Gastrocnemius medialis (tissue), 4 donors: ENCODE data around the gene NUDCD3. TPM values are rescaled to one million over a fixed set of nuclear protein-coding genes. Genes with fewer than 3 reads are reported as not detected.
"Not testable (repeated sequence)": the region's sequence is repeated elsewhere in the genome, so short reads cannot be mapped to it uniquely, and the experiment has no call there.

ENCODE experiments used
- ATAC-seq, 2 donors: fragments of 150-250 bp; one replicate each; pipeline ENCODE4 v1.9.1; 2016
- DNase-seq, 2 donors: peaks; one replicate each; pipeline ENCODE4 v3.0.0-alpha.2; 2019
- H3K27ac ChIP-seq, 4 donors: fragments of 200-600 bp; sonication (generic); 1 replicate in 1 of 4; 2 replicates in 3 of 4; pipeline ENCODE4 v1.5.1; 2016 to 2018; ENCODE audit warnings: mild to moderate bottlenecking in 2 of 4, moderate library complexity in 1 of 4
- H3K27me3 ChIP-seq, 3 donors: fragments of 200-600 bp; sonication (generic) in 2 of 3; 1 replicate in 1 of 3; 2 replicates in 2 of 3; pipeline versions ENCODE4 v1.5.1 to v1.6.0; 2016 to 2019; ENCODE audit warnings: mild to moderate bottlenecking in 1 of 3, moderate library complexity in 1 of 3
- H3K36me3 ChIP-seq, 2 donors: fragments of 200-600 bp; sonication (generic) in 1 of 2; one replicate each; pipeline ENCODE4 v1.5.1; 2017 to 2018
- H3K4me1 ChIP-seq, 2 donors: fragments of 200-600 bp; sonication (generic) in 1 of 2; one replicate each; pipeline ENCODE4 v1.5.1; 2016 to 2017; ENCODE audit warnings: mild to moderate bottlenecking in 2 of 2
- H3K4me3 ChIP-seq, 4 donors: fragments of 200-600 bp; sonication (generic) in 3 of 4; 1 replicate in 1 of 4; 2 replicates in 3 of 4; pipeline ENCODE4 v1.5.1; 2016 to 2019; ENCODE audit warnings: mild to moderate bottlenecking in 2 of 4
- H3K9me3 ChIP-seq, 3 donors: fragments of 200-600 bp; sonication (generic) in 2 of 3; 1 replicate in 1 of 3; 2 replicates in 2 of 3; pipeline ENCODE4 v1.5.1; 2016 to 2019
- POLR2A ChIP-seq, 2 donors: fragments of 450-650 bp; IDR thresholded peaks; one replicate each; pipeline ENCODE4 v1.6.1; 2017; ENCODE audit warnings: antibody characterized with exemption in 2 of 2, mild to moderate bottlenecking in 2 of 2, moderate library complexity in 2 of 2
- in situ Hi-C, 4 donors: fragments of 200-750 bp; cut with MboI; loops; one replicate each; pipeline versions ENCODE4 v1.15.0 to v1.8.0; 2017; ENCODE audit warnings: low sequenced_read_pairs in 4 of 4
- intact Hi-C: fragments of 100-400 bp; cut with DNase I; formaldehyde crosslinking; loops from one replicate; pipeline ENCODE4 v1.15.1; 2023; ENCODE audit warnings: low total_unique reads
- total RNA-seq, 4 donors: library from RNA; depleted of rRNA; stranded (reverse); fragments of >200 nt; gene quantifications; one replicate each; pipeline versions ENCODE4 v1.1.0 to v1.2.3, GENCODE V29; 2016
- TF ChIP-seq, protein P1 (sequence below), 5 experiments: fragments of 450-650 bp in 3 of 5; fragments of 200-600 bp in 2 of 5; sonication (generic) in 2 of 5; IDR thresholded peaks in 4 of 5; conservative IDR thresholded peaks in 1 of 5; 1 replicate in 4 of 5; 2 replicates in 1 of 5; pipeline ENCODE4 v1.5.1; 2016 to 2019; ENCODE audit warnings: antibody characterized with exemption in 5 of 5, mild to moderate bottlenecking in 3 of 5, moderate library complexity in 3 of 5

Gene NUDCD3
- total RNA-seq, 4 donors from 2014 or later = 76.2 to 93.4 (median 77.0) TPM

DNA sequence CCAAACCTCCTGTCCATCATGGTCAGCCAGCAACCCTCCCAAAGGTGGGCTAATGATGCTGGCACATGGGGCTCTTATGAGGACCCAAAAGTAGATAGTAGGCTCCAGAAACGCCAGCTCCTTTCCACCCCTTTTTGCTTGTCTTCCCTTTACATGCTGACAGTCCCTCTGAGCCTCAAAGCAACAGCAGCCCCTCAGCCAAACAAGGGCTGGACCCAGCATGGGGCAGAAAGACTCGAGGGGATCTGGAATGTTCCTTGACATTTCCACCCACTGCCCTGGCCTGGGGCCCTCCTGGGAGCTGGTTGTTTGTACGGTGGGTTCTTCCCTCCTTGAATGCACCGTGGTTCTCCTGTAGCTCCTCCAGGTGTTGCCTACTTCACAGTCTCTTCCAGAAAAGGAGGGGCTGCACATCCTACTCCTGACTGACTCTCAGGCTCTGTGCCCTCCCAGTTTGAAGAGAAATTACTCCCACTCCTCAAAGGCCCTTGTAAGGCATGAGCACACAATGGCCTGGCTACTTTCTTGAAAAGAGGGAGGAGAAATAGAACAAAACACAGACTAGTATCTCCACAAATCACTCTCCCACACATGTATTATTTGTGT is 21.5 kb upstream of the NUDCD3 start:
- H3K36me3 ChIP-seq = no peaks in the 10 kb centered on the region
- no peaks in the 10 kb centered on the region for H3K9me3 ChIP-seq
- in situ Hi-C loops (no loop called here), intact Hi-C loops (no loop called here)
- DNase-seq = no peak
- no peak for ATAC-seq
- no peak overlapping the region for H3K4me3 ChIP-seq
- no peaks in the 10 kb centered on the region for H3K4me1 ChIP-seq
- no peaks in the 10 kb centered on the region for H3K27me3 ChIP-seq
- no peak overlapping the region for H3K27ac ChIP-seq
- TF ChIP-seq POLR2A (IDR thresholded peaks at IDR 0.05) = no peak
- TF ChIP-seq, protein P1, sequence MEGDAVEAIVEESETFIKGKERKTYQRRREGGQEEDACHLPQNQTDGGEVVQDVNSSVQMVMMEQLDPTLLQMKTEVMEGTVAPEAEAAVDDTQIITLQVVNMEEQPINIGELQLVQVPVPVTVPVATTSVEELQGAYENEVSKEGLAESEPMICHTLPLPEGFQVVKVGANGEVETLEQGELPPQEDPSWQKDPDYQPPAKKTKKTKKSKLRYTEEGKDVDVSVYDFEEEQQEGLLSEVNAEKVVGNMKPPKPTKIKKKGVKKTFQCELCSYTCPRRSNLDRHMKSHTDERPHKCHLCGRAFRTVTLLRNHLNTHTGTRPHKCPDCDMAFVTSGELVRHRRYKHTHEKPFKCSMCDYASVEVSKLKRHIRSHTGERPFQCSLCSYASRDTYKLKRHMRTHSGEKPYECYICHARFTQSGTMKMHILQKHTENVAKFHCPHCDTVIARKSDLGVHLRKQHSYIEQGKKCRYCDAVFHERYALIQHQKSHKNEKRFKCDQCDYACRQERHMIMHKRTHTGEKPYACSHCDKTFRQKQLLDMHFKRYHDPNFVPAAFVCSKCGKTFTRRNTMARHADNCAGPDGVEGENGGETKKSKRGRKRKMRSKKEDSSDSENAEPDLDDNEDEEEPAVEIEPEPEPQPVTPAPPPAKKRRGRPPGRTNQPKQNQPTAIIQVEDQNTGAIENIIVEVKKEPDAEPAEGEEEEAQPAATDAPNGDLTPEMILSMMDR (IDR thresholded peaks at IDR 0.05 in 4 of 5, conservative IDR thresholded peaks at IDR 0.05 in 1 of 5) = no peak

GRCh38 chr7:44511236-44511635 is 20.8 kb upstream of the NUDCD3 start:
- H3K4me1 ChIP-seq = no peaks in the 10 kb centered on the region
- H3K36me3 ChIP-seq = no peaks in the 10 kb centered on the region
- intact Hi-C loops = no loop called here
- in situ Hi-C loops = no loop called here
- H3K9me3 ChIP-seq = no peaks in the 10 kb centered on the region
- TF ChIP-seq, protein P1 (IDR thresholded peaks at IDR 0.05 in 4 of 5, conservative IDR thresholded peaks at IDR 0.05 in 1 of 5) = no peak
- TF ChIP-seq POLR2A (IDR thresholded peaks at IDR 0.05) = no peak
- no peak for DNase-seq
- no peak overlapping the region for H3K27ac ChIP-seq
- no peaks in the 10 kb centered on the region for H3K27me3 ChIP-seq
- no peak for ATAC-seq
- no peak overlapping the region for H3K4me3 ChIP-seq

DNA sequence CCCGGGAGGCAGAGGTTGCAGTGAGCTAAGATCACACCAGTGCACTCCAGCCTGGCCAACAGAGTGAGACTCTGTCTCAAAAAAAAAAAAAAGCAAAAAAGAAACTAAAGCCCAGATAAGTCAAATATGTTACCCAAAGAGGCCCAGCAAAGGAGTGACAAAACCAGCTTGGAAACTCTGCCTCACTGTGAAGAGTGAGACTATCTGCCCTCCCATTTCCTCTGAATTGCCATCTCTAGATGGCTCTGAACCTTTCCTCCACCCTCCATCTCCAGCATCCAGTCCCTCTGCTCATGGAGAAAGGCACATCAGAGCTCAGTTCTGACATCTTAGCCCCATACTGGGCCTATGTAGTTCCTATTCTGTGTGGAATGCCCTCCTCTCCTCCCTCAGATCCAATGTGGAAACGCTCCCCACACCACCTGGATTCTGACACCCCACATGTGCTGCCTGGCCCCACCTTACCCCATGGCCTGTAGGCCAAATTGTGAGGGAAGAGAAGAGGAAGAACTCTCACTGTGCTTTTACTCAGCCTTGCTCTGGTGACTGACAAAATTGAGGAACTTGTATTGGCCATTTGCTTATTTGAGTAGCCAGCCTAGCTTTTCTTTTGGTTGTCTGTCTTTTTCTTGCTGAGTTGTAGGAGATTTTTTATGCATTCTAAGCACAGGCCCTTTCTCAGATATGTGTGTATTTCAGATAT is 18.0 kb upstream of the NUDCD3 start:
- no peaks in the 10 kb centered on the region for H3K4me1 ChIP-seq

DNA sequence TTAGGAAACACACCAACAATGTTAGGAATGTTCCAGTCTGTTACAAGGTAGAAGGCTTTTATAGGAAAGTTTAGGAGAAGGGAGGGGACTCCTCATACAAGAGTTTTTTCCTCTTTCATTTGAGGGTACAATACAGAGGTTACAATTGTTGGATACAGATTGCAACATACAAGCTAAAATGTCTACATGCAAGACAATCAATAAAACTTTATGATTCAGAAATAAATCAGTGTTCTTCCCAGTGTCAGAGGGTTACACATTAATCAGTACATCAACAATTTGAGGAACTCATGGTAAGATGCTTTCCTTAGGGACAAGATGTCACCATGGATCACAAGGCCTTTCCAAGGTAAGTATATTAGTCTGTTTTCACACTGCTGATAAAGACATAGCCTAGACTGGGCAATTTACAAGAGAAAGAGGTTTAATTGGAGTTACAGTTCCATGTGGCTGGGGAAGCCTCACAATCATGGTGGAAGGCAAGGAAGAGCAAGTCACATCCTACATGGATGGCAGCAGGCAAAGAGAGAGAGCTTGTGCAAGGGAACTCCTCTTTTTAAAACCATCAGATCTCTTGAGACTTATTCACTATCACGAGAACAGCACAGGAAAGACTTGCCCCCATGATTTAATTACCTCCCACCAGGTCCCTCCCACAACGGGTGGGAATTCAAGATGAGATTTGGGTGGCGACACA is 16.3 kb upstream of the NUDCD3 start:
- H3K36me3 ChIP-seq, H3K27ac ChIP-seq, H3K9me3 ChIP-seq, H3K4me1 ChIP-seq, H3K4me3 ChIP-seq, H3K27me3 ChIP-seq, DNase-seq, in situ Hi-C loops, ATAC-seq, intact Hi-C loops: not testable (repeated sequence)

More for the DNA sequence above, 18.0 kb upstream of the NUDCD3 start:
- in situ Hi-C loops (no loop called here), intact Hi-C loops (no loop called here)
- TF ChIP-seq POLR2A (IDR thresholded peaks at IDR 0.05) = no peak
- TF ChIP-seq, protein P1 (IDR thresholded peaks at IDR 0.05 in 4 of 5, conservative IDR thresholded peaks at IDR 0.05 in 1 of 5) = no peak
- ATAC-seq = no peak
- Histone ChIP-seq H3K4me3 (no peak overlapping the region), H3K27me3 (no peaks in the 10 kb centered on the region), H3K27ac (no peak overlapping the region), H3K36me3 (no peaks in the 10 kb centered on the region), H3K9me3 (no peaks in the 10 kb centered on the region)
- DNase-seq = no peak

DNA sequence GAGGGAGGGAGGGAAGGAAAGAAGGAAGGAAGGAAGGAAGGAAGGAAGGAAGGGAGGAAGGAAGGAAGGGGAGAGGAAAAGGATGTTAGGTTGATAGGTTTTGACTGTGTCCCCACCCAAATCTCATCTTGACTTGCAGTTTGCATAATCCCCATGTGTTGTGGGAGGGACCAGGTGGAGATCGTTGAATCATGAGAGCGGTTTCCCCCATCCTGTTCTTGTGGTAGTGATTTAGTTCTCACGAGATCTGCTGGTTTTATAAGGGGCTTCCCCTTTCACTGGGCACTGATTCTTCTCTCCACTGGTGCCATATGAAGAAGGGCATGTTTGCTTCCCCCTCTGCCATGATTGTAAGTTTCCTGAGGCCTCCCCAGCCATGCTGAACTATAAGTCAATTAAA is 15.1 kb upstream of the NUDCD3 start:
- Histone ChIP-seq H3K9me3 (no peaks in the 10 kb centered on the region), H3K4me1 (no peaks in the 10 kb centered on the region), H3K36me3 (no peaks in the 10 kb centered on the region), H3K27ac (no peak overlapping the region), H3K4me3 (no peak overlapping the region), H3K27me3 (no peaks in the 10 kb centered on the region)
- ATAC-seq (no peak), DNase-seq (no peak)
- TF ChIP-seq, protein P1 (IDR thresholded peaks at IDR 0.05 in 4 of 5, conservative IDR thresholded peaks at IDR 0.05 in 1 of 5) = no peak
- no peak for TF ChIP-seq POLR2A (IDR thresholded peaks at IDR 0.05)
- in situ Hi-C loops (no loop called here), intact Hi-C loops (no loop called here)
